Transverse colon (tissue), 4 donors: Measurements from ENCODE around the gene RTL5. TPM values are rescaled to one million over a fixed set of nuclear protein-coding genes. Genes with fewer than 3 reads are reported as not detected.

ENCODE experiments used
- DNase-seq: peaks from one replicate; pipeline ENCODE4 v3.0.0-alpha.2; 2019
- H3K27ac ChIP-seq, 4 donors: fragments of 200-600 bp; sonication (generic); 2 replicates each; pipeline ENCODE4 v1.5.1; 2016 to 2018; ENCODE audit warnings: inconsistent platforms in 4 of 4
- H3K27me3 ChIP-seq: fragments of 200-600 bp; sonication (generic); 2 replicates; pipeline ENCODE4 v1.5.1; 2017; ENCODE audit warnings: inconsistent platforms
- H3K36me3 ChIP-seq, 4 donors: fragments of 200-600 bp; sonication (generic); 2 replicates each; pipeline ENCODE4 v1.5.1; 2017 to 2019; ENCODE audit warnings: inconsistent platforms in 4 of 4
- H3K4me1 ChIP-seq, 4 donors: fragments of 200-600 bp; sonication (generic); 2 replicates each; pipeline ENCODE4 v1.5.1; 2017 to 2020; ENCODE audit warnings: inconsistent platforms in 4 of 4
- H3K4me3 ChIP-seq, 4 donors: fragments of 200-600 bp; sonication (generic); 1 replicate in 1 of 4; 2 replicates in 3 of 4; pipeline versions ENCODE4 v1.5.1 to v1.6.1; 2017 to 2019; ENCODE audit warnings: inconsistent platforms in 4 of 4
- H3K9me3 ChIP-seq, 2 donors: fragments of 200-600 bp; sonication (generic); 2 replicates each; pipeline ENCODE4 v1.5.1; 2017 to 2019; ENCODE audit warnings: inconsistent platforms in 2 of 2
- CTCF ChIP-seq, 5 experiments: fragments of 200-600 bp in 3 of 5; fragments of 450-650 bp in 2 of 5; sonication (generic) in 3 of 5; IDR thresholded peaks; 1 replicate in 2 of 5; 2 replicates in 3 of 5; pipeline ENCODE4 v1.5.1; 2016 to 2017; ENCODE audit warnings: antibody characterized with exemption in 5 of 5, inconsistent platforms in 3 of 5, mild to moderate bottlenecking in 2 of 5, moderate library complexity in 1 of 5
- EP300 ChIP-seq: sonication (generic); formaldehyde crosslinking; IDR thresholded peaks from one replicate; pipeline ENCODE4 v1.6.1; 2017; ENCODE audit warnings: antibody characterized with exemption, low read depth
- POLR2A ChIP-seq: fragments of 450-650 bp; IDR thresholded peaks from one replicate; pipeline ENCODE4 v1.6.1; 2016; ENCODE audit warnings: antibody characterized with exemption, mild to moderate bottlenecking, moderate library complexity
- POLR2AphosphoS5 ChIP-seq, 3 donors: sonication (generic); formaldehyde crosslinking; IDR thresholded peaks; one replicate each; pipeline ENCODE4 v1.6.1; 2016; ENCODE audit warnings: antibody characterized with exemption in 3 of 3
- WGBS, 2 donors: methylation state at CpG; one replicate each; pipeline ENCODE4 v1.1.5; 2018; ENCODE audit warnings: low coverage in 1 of 2; 5-methylcytosine and 5-hydroxymethylcytosine counted together
- in situ Hi-C, 4 donors: fragments of 200-750 bp; cut with MboI; loops; one replicate each; pipeline versions ENCODE4 v1.15.0 to v1.15.1; 2017; ENCODE audit warnings: low sequenced_read_pairs in 3 of 4, low pct_ligation_motif_present in 1 of 4, low pct_unique_long_range_greater_than_20kb in 1 of 4
- intact Hi-C: fragments of 100-400 bp; cut with DNase I; formaldehyde crosslinking; loops from one replicate; pipeline ENCODE4 v1.15.1; 2023; ENCODE audit warnings: low total_unique reads
- total RNA-seq, 4 donors: library from RNA; depleted of rRNA; stranded (reverse); fragments of >200 nt; gene quantifications; one replicate each; pipeline ENCODE4 v1.1.0, GENCODE V29; 2016

RTL5 gene
- total RNA-seq, 4 donors from 2014 or later: 1.3 to 6.0 (median 2.5) TPM

GRCh38 chrX:72142094-72142793, 10.5 kb upstream of the RTL5 start:
- Histone ChIP-seq H3K4me1 (no peaks in the 10 kb centered on the region), H3K27me3 (no peaks in the 10 kb centered on the region), H3K9me3 (no peaks in the 10 kb centered on the region), H3K4me3 (no peak overlapping the region), H3K27ac (no peak overlapping the region), H3K36me3 (no peaks in the 10 kb centered on the region)
- WGBS, 2 donors: 59 to 66% methylated on average over 3 to 8 of the region's 8 CpGs
- TF ChIP-seq CTCF (IDR thresholded peaks at IDR 0.05) (no peak), POLR2AphosphoS5 (IDR thresholded peaks at IDR 0.05) (no peak), EP300 (no peak), POLR2A (no peak)
- intact Hi-C loops: no loop called here
- no peak for DNase-seq
- in situ Hi-C loops: loop anchor here in 1 of 4 donors (25.0 kb wide), 1 partner anchor 130 kb away; no protein-coding TSS in a partner anchor

- Histone ChIP-seq H3K4me3 (no peak overlapping the region), H3K4me1 (no peaks in the 10 kb centered on the region), H3K9me3 (no peaks in the 10 kb centered on the region), H3K27ac (no peak overlapping the region), H3K27me3 (no peaks in the 10 kb centered on the region), H3K36me3 (no peaks in the 10 kb centered on the region)
- intact Hi-C loops (no loop called here), in situ Hi-C loops (loop anchor here in 1 of 4 donors (25.0 kb wide), 1 partner anchor 129 kb away; no protein-coding TSS in a partner anchor)
- TF ChIP-seq EP300 (no peak), CTCF (IDR thresholded peaks at IDR 0.05) (no peak), POLR2AphosphoS5 (IDR thresholded peaks at IDR 0.05) (no peak), POLR2A (no peak)
- 47% methylated on average over 4 of the region's 4 CpGs; no CpG with 5 or more reads in 1 of the 2 donors for WGBS, 2 donors
- DNase-seq: no peak
Measured at GRCh38 chrX:72141372-72142004, 9.8 kb upstream of the RTL5 start.

GRCh38 chrX:72139538-72139937, 7.8 kb upstream of the RTL5 start:
- TF ChIP-seq CTCF (IDR thresholded peaks at IDR 0.05) (no peak), POLR2A (no peak), POLR2AphosphoS5 (IDR thresholded peaks at IDR 0.05) (no peak), EP300 (no peak)
- WGBS, 2 donors: 89% methylated on average over 8 of the region's 8 CpGs; no CpG with 5 or more reads in 1 of the 2 donors
- DNase-seq: no peak
- Histone ChIP-seq H3K36me3 (no peaks in the 10 kb centered on the region), H3K4me1 (no peaks in the 10 kb centered on the region), H3K27me3 (no peaks in the 10 kb centered on the region), H3K9me3 (no peaks in the 10 kb centered on the region), H3K4me3 (no peak overlapping the region), H3K27ac (no peak overlapping the region)
- in situ Hi-C loops: loop anchor here in 1 of 4 donors (25.0 kb wide), 1 partner anchor 127 kb away; no protein-coding TSS in a partner anchor
- intact Hi-C loops: no loop called here

- Histone ChIP-seq H3K9me3 (no peaks in the 10 kb centered on the region), H3K36me3 (no peaks in the 10 kb centered on the region), H3K4me3 (no peak overlapping the region), H3K4me1 (no peaks in the 10 kb centered on the region), H3K27ac (no peak overlapping the region), H3K27me3 (no peaks in the 10 kb centered on the region)
- WGBS, 2 donors: 80% methylated on average over 9 of the region's 9 CpGs; no CpG with 5 or more reads in 1 of the 2 donors
- intact Hi-C loops: no loop called here
- in situ Hi-C loops: loop anchor here in 1 of 4 donors (25.0 kb wide), 1 partner anchor 126 kb away; no protein-coding TSS in a partner anchor
- TF ChIP-seq POLR2AphosphoS5 (IDR thresholded peaks at IDR 0.05) (no peak), CTCF (IDR thresholded peaks at IDR 0.05) (no peak), EP300 (no peak), POLR2A (no peak)
- DNase-seq: no peak
Measured at GRCh38 chrX:72137846-72138495, 6.3 kb upstream of the RTL5 start.
